A549 treated with ZK216348 at 1 μM for 4 hours (cell line): ENCODE measurements around the gene WASF2. TPM values are rescaled to one million over a fixed set of nuclear protein-coding genes. Genes with fewer than 3 reads are reported as not detected.

ENCODE experiments used
- total RNA-seq: library from RNA; stranded (reverse); fragments of 200-300 nt; extraction: Qiagen RNA extraction; gene quantifications from 5 replicates; pipeline ENCODE4 v1.2.3, GENCODE V29; 2022; ENCODE audit warnings: low read depth

Gene WASF2, protein sequence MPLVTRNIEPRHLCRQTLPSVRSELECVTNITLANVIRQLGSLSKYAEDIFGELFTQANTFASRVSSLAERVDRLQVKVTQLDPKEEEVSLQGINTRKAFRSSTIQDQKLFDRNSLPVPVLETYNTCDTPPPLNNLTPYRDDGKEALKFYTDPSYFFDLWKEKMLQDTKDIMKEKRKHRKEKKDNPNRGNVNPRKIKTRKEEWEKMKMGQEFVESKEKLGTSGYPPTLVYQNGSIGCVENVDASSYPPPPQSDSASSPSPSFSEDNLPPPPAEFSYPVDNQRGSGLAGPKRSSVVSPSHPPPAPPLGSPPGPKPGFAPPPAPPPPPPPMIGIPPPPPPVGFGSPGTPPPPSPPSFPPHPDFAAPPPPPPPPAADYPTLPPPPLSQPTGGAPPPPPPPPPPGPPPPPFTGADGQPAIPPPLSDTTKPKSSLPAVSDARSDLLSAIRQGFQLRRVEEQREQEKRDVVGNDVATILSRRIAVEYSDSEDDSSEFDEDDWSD
- total RNA-seq, result 42.5 to 64.6 TPM (median 54.2 TPM) in 5 replicates

DNA sequence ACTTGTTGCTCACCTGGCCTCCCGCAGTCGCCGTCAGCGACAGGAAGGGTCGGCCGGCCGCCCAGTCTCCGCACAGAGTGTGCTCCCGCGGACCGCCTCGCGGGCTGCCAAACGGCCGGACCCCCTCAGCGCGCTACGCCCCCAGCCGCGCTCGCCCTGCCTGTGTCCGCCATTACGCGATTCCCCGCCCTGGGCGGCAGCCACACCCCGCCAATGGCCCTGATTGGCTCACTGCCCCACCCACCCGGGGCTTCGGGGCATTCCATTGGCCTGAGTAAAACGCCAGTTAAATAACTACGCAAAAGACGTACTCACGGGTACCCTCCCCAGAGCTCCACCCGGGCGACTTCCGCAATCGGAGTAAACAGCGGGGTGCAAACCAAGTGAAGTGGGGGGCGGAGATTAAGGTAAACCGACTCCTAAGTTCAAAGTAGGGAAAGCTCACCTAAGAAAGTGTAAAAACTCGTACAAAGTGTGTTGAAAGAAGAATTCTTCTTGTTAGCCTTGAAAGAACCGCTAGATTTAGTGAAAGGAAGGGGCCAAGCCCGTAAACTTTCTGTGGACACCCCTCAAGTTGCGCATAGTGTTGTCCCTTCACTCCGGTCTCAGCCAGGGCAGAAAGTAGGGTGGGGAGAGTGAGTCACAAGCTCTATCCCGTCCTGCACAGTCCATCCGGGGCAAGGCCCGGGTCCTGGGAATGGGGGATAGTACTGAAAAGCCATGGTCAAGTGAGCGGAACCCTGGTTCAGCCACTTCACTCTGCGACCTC, at the start of gene WASF2:
Gene WASF2, minus strand, starts transcription at position 195 of the 769 bp plus-strand sequence. CDS start 61,277 bp downstream, outside the sequence.

DNA sequence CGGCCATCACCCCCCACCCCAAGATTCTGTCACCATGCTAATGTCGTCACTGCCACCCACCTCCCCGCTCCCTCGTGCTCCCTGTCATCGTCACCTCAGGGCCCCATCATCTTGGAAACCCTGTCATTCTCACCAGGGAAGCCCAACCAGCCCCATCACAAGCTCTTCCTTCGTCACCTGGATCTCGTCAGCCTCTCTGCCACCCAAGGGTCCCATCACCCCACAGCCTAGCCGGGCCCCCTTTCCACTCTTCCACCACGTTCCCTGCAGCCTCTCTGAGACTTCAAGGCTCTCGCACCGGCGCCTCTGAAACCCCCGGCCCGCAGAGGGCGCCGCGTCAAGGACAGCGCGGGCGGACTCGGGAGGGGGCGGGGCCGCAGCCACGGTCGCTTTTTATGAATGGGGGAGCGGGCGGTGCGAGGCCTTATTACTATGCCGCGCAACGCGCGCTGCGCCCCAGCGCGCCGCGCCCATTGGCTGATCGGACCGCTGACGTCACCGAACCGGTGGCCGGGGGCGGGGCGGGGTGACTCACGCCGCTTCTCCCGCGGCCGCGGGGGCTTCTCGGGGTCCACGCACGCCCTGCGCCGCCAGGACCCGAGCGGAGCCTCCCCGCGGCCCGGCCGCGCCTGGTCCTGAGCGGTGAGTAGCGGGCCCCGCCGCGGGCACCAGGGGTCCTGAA, 97.7 kb downstream of the WASF2 start, which contains the start of gene GPR3:
Gene GPR3, plus strand, starts transcription at position 527 of the 682 bp plus-strand sequence. CDS start 1,177 bp downstream, outside the sequence.

DNA sequence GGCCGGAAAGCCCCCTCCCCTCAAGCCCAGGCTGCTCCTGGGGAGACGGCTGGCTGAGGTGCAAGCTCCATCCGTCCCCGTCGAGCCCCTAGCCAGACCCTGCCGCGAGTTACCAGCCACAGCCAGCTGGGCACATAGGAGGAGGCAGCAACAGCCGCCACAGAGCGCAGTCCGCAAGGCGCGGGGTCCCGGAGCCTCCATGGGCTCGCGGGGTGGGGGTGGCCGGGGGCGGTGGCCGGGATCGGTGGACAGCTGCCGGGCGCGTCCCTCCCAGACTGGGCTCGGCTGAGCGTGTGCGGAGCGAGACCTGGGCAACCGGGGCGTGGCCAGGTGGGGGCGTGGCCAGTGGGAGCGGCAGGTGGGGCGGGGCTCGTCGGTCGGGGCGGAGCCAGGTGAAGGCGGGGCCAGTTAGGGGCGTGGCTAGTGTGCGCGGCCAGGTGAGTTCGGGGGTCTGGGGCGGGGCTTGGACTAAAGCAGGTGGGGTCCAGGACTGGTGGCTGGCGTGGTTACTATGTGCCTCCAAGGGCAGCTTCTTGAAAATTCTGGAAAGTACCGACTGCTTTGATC, 106.8 kb downstream of the WASF2 start, which contains the start of gene CD164L2:
Gene CD164L2, minus strand, starts transcription at position 295 of the 567 bp plus-strand sequence. Its CDS starts 94 bp downstream, at position 201.

DNA sequence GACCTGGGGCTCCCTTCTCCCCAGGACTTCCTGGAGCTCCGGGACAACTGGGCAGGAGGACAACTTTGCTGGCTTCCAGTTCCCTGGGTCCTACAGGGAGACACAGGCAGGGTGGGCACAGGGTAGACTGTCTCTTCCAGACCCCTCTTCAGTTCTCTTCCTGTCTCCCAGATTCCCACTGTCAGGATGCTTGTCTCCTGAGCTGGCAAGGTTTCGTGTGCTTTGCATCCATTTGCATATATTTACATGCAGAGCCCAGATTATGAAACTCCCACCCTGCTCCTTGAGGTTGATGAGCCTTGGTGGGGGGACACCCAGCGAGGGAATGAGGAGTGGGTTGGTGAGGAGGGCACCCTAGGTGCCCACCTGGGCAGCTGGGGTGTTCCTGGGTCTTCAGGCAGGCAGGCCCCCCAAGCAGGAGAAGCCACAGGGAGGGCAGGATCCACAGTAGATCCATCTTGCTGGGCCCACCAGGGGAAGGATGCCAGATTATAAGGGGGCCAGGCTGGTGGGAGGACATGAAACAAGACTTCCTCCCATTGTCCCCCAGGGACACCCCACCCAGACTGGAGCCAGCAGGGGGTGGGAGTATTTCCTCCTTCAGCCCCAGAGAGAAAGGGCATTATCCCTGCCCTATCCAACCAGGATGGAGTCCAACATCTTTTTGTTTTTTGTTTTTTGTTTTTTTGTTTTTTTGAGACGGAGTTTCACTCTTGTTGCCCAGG, 115.4 kb downstream of the WASF2 start, which contains the start of gene FCN3:
Gene FCN3, minus strand, starts transcription at position 463 of the 725 bp plus-strand sequence. Its CDS starts 6 bp downstream, at position 457.

DNA sequence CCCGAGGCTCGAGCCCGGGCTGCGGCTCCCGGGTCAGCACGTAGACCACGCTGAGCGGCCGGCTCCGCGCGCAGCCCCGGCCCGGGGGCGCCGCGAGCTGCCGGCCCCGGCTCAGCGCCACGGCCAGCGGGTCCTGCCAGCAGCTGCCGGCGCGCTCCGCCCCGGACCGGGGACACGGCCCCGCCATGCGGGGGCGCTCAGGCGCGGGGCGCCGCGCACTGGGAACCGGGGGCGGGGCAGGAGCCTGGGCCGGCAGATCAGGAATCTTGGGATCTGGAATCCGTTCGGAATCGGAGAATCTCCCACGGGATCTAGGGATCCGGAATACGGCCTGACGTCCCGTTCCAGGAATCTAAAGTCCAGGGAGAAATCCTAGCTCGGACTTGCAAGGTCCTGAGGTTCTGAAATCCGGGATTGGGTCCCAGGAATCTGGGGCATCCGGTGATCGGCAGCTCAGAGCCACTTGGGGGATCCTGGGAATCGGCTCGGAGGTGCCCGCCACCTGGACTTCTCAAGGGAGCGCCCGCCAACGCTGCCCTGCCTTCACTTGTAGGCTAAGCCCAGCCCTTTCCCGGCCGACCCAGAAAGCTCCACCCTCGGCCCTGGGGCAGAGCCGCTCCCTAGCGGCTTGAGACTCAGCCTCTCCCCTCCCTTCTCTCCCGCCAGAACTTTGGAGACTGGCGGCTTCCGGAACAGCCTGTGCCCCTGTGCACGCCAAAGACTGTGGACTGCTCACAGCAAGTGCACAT, 123.4 kb downstream of the WASF2 start, which contains the start of gene MAP3K6:
Gene MAP3K6, minus strand, starts transcription at position 551 of the 749 bp plus-strand sequence. Its CDS starts 364 bp downstream, at position 187.

Other genes starting within 250 kb of the WASF2 start
- 35.4 to 50.0 TPM (median 46.7 TPM) in 5 replicates for gene TMEM222, start 168.0 kb downstream of the WASF2 start, total RNA-seq
- gene SYTL1, start 148.1 kb downstream of the WASF2 start, total RNA-seq, result 0.33 to 1.2 TPM (median 0.51 TPM) in 5 replicates
- 10.5 to 15.7 TPM (median 13.7 TPM) in 5 replicates for gene MAP3K6, start 123.2 kb downstream of the WASF2 start, total RNA-seq
- gene FCN3, start 115.3 kb downstream of the WASF2 start, total RNA-seq, result not detected in 5 replicates
- gene CD164L2, start 106.8 kb downstream of the WASF2 start, total RNA-seq, result not detected in 5 replicates
- 1.2 to 2.2 TPM (median 1.7 TPM) in 5 replicates for gene GPR3, start 97.5 kb downstream of the WASF2 start, total RNA-seq
- 11.0 to 25.5 TPM (median 20.2 TPM) in 5 replicates for gene AHDC1, start 114.0 kb upstream of the WASF2 start, total RNA-seq
- 0.07 TPM in 1 of 5 replicates, not detected in the others for gene FGR, start 145.0 kb upstream of the WASF2 start, total RNA-seq
- 7.3 to 14.3 TPM (median 11.8 TPM) in 5 replicates for gene IFI6, start 182.0 kb upstream of the WASF2 start, total RNA-seq
- 5.4 to 7.8 TPM (median 6.0 TPM) in 5 replicates for gene FAM76A, start 235.8 kb upstream of the WASF2 start, total RNA-seq